HG02642 (cell line): ENCODE results near the gene NEURL2.
"Not testable (repeated sequence)": the region's sequence is repeated elsewhere in the genome, so short reads cannot be mapped to it uniquely, and the experiment has no call there.

Source experiments
- ATAC-seq: cut with Tn5 transposase; IDR thresholded peaks from one replicate; pipeline ENCODE4 v1.9.1; 2021; ENCODE audit warnings: mild to moderate bottlenecking; ENCODE audit not compliant: unreplicated experiment, poor library complexity

Gene NEURL2

GRCh38 chr20:45890985-45891983 is at the start of gene NEURL2, which contains the start of gene CTSA:
TSS of gene NEURL2 (minus strand) at chr20:45891208. CDS start at chr20:45890991, 217 bp downstream.
TSS of gene CTSA (plus strand) at chr20:45891335. CDS start at chr20:45891569, 234 bp downstream.
- ATAC-seq: peak; percentile 81

- ATAC-seq: no peak
These were observed 49.5 kb upstream of the NEURL2 start for GRCh38 chr20:45940469-45940868.

- ATAC-seq: no peak
These were observed 49.0 kb upstream of the NEURL2 start for GRCh38 chr20:45940053-45940452.

- no peak for ATAC-seq
These were observed 47.9 kb upstream of the NEURL2 start for GRCh38 chr20:45938727-45939438.

GRCh38 chr20:45937765-45938164 is 46.8 kb upstream of the NEURL2 start:
- no peak for ATAC-seq

GRCh38 chr20:45935416-45936046 is 44.5 kb upstream of the NEURL2 start:
- ATAC-seq: peak; percentile 11

- peak; percentile 81 for ATAC-seq
These were observed 43.8 kb upstream of the NEURL2 start, which contains the start of gene PCIF1 for GRCh38 chr20:45934586-45935415. TSS of gene PCIF1 (plus strand) at chr20:45934683. CDS start at chr20:45939000, 4,317 bp downstream.

GRCh38 chr20:45934046-45934585 is 43.1 kb upstream of the NEURL2 start:
- peak; percentile 17 for ATAC-seq

- ATAC-seq: no peak
These were observed 42.4 kb upstream of the NEURL2 start for GRCh38 chr20:45933266-45934045.

- not testable (repeated sequence) for ATAC-seq
These were observed 40.7 kb upstream of the NEURL2 start for GRCh38 chr20:45931680-45932079.

GRCh38 chr20:45927071-45927878 is 36.3 kb upstream of the NEURL2 start:
- ATAC-seq: no peak

- no peak for ATAC-seq
These were observed 35.7 kb upstream of the NEURL2 start for GRCh38 chr20:45926731-45927070.

- ATAC-seq: no peak
These were observed 35.0 kb upstream of the NEURL2 start for GRCh38 chr20:45925821-45926506.

- ATAC-seq: no peak
These were observed 33.6 kb upstream of the NEURL2 start for GRCh38 chr20:45924391-45925261.

GRCh38 chr20:45921337-45922189 is 30.6 kb upstream of the NEURL2 start:
- ATAC-seq: no peak
